ENCODE data around the gene DENND1A.

GRCh38 chr9:123923884-123924283 lies 6.0 kb downstream of the DENND1A start:
- TF ChIP-seq, protein P1, sequence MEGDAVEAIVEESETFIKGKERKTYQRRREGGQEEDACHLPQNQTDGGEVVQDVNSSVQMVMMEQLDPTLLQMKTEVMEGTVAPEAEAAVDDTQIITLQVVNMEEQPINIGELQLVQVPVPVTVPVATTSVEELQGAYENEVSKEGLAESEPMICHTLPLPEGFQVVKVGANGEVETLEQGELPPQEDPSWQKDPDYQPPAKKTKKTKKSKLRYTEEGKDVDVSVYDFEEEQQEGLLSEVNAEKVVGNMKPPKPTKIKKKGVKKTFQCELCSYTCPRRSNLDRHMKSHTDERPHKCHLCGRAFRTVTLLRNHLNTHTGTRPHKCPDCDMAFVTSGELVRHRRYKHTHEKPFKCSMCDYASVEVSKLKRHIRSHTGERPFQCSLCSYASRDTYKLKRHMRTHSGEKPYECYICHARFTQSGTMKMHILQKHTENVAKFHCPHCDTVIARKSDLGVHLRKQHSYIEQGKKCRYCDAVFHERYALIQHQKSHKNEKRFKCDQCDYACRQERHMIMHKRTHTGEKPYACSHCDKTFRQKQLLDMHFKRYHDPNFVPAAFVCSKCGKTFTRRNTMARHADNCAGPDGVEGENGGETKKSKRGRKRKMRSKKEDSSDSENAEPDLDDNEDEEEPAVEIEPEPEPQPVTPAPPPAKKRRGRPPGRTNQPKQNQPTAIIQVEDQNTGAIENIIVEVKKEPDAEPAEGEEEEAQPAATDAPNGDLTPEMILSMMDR (IDR thresholded peaks at IDR 0.05; ENCODE audit: insufficient read depth, low read length, poor library complexity, severe bottlenecking): no peak
- no peak for TF ChIP-seq EZH2phosphoT487 (conservative IDR thresholded peaks at IDR 0.05; ENCODE audit: low read length)

Measured in SU-DHL-6 (cell line).